H1 (cell line): Measurements from ENCODE around the gene SRCIN1. TPM values are rescaled to one million over a fixed set of nuclear protein-coding genes. Genes with fewer than 3 reads are reported as not detected.

Source experiments
- EGR1 ChIP-seq: IDR thresholded peaks from 2 replicates; pipeline ENCODE4 v1.6.1; 2011; ENCODE audit warnings: low read depth, low read length, borderline replicate concordance
- HDAC2 ChIP-seq, 2 experiments: fragments of 300-600 bp in 1 of 2; sonication (generic) in 1 of 2; IDR thresholded peaks; 2 replicates each; pipeline ENCODE4 v1.6.1; 2011 to 2012; ENCODE audit warnings: low read depth in 2 of 2, low read length in 2 of 2, mild to moderate bottlenecking in 2 of 2, moderate library complexity in 2 of 2, borderline replicate concordance in 1 of 2, inconsistent platforms in 1 of 2
- SP2 ChIP-seq: IDR thresholded peaks from 2 replicates; pipeline ENCODE4 v1.6.1; 2012; ENCODE audit warnings: mild to moderate bottlenecking, low read length, inconsistent platforms
- polyA plus RNA-seq, 7 experiments: library from polyadenylated mRNA; depleted of rRNA in 3 of 7; stranded (reverse) in 5 of 7; unstranded in 2 of 7; fragments of >200 nt in 5 of 7; fragments of 200-250 nt in 2 of 7; gene quantifications; 1 replicate in 5 of 7; 2 replicates in 1 of 7; 4 replicates in 1 of 7; pipeline versions ENCODE4 v1.2.1 to v1.2.3, GENCODE V29; 2011 to 2013; ENCODE audit warnings: missing spikeins in 2 of 7, mixed read lengths in 2 of 7
- total RNA-seq: library from RNA; stranded (reverse); fragmentation: NEBNext Ultra II Directional; extraction: Animal tissue kit (Norgen Biotek cat#: 25700); gene quantifications from 2 replicates; pipeline ENCODE4 v1.2.1, GENCODE V29; 2021

SRCIN1 gene
- total and polyA plus RNA-seq, 2 of the 8 experiments (the other 6 are each of a cell fraction or from before 2014, with no cell fraction given), result 2.8 to 3.8 TPM

- TF ChIP-seq SP2, result no peak
- TF ChIP-seq HDAC2 (IDR thresholded peaks at IDR 0.05; ENCODE audit: borderline replicate concordance in 1 of 2, low read depth in 2 of 2, low read length in 2 of 2), result no peak
- TF ChIP-seq EGR1, result no peak
- TF ChIP-seq, all 59 proteins: peak for 0
Measured at GRCh38 chr17:38613525-38613980, 7.8 kb upstream of the SRCIN1 start (continued).
